GM12864 (cell line): ENCODE measurements around the gene KDM4C.
"Not testable (repeated sequence)": the region's sequence is repeated elsewhere in the genome, so short reads cannot be mapped to it uniquely, and the experiment has no call there.

Experiments used
- DNase-seq: peaks from one replicate; pipeline ENCODE4 v3.0.0-alpha.2; 2011; ENCODE audit warnings: low read depth
- H3K4me3 ChIP-seq: 2 replicates; pipeline ENCODE4 v1.5.1; 2011; ENCODE audit warnings: mild to moderate bottlenecking, low read depth, low read length, control low read depth
- TF ChIP-seq, protein P1 (sequence below): IDR thresholded peaks from 2 replicates; pipeline ENCODE4 v1.5.1; 2011; ENCODE audit warnings: low read depth, mild to moderate bottlenecking, moderate library complexity, low read length, control low read depth, inconsistent platforms; ENCODE audit errors: missing control alignments

KDM4C gene

GRCh38 chr9:6716766-6717165, 41.0 kb upstream of the KDM4C start:
- DNase-seq: no peak
- TF ChIP-seq, protein P1, sequence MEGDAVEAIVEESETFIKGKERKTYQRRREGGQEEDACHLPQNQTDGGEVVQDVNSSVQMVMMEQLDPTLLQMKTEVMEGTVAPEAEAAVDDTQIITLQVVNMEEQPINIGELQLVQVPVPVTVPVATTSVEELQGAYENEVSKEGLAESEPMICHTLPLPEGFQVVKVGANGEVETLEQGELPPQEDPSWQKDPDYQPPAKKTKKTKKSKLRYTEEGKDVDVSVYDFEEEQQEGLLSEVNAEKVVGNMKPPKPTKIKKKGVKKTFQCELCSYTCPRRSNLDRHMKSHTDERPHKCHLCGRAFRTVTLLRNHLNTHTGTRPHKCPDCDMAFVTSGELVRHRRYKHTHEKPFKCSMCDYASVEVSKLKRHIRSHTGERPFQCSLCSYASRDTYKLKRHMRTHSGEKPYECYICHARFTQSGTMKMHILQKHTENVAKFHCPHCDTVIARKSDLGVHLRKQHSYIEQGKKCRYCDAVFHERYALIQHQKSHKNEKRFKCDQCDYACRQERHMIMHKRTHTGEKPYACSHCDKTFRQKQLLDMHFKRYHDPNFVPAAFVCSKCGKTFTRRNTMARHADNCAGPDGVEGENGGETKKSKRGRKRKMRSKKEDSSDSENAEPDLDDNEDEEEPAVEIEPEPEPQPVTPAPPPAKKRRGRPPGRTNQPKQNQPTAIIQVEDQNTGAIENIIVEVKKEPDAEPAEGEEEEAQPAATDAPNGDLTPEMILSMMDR: no peak
- peak overlapping the region; percentile 74 for H3K4me3 ChIP-seq

GRCh38 chr9:6723881-6724420, 33.8 kb upstream of the KDM4C start:
- no peak for DNase-seq
- no peak overlapping the region for H3K4me3 ChIP-seq
- TF ChIP-seq, protein P1: no peak

- TF ChIP-seq, protein P1: no peak
- no peak overlapping the region for H3K4me3 ChIP-seq
- no peak for DNase-seq
These were observed 24.5 kb upstream of the KDM4C start for GRCh38 chr9:6733257-6733656.

DNA sequence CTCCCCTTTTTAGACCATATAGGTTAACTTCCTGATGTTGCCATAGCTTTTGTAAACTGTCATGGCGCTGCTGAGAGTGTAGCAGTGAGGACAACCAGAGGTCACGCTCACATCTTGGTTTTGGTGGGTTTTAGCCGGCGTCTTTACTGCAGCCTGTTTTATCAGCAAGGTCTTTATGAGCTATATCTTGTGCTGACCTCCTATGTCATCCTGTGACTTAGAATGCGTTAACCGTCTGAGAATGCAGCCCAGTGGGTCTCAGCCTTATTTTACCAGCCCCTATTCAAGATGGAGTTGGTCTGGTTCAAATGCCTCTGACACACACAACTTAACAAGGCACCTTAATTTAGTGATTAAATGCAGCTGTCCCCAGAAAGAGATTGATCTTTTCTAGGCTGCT, 23.9 kb upstream of the KDM4C start:
- TF ChIP-seq, protein P1: no peak
- no peak for DNase-seq
- no peak overlapping the region for H3K4me3 ChIP-seq

- DNase-seq: no peak
- no peak overlapping the region for H3K4me3 ChIP-seq
- TF ChIP-seq, protein P1: no peak
These were observed 22.4 kb upstream of the KDM4C start for GRCh38 chr9:6735422-6735821.

GRCh38 chr9:6739218-6739617, 18.6 kb upstream of the KDM4C start:
- TF ChIP-seq, protein P1: peak; percentile 7
- H3K4me3 ChIP-seq: no peak overlapping the region
- no peak for DNase-seq

DNA sequence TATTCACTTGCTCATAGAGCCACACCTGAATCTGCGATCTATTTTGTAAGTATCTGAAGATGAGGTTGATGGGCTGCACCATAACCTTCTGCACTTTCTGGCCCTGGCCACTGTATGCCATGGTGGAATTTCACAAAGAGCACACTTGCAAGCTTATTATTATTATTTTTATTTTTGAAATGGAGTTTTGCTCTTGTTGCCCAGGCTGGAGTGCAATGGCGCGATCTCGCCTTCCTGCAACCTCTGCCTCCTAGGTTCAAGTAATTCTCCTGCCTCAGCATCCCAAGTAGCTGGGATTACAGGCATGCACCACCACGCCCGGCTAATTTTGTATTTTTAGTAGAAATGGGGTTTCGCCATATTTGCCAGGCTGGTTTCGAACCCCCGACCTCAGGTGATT, 8.9 kb upstream of the KDM4C start:
- H3K4me3 ChIP-seq, DNase-seq: not testable (repeated sequence)

GRCh38 chr9:6754861-6755260, 2.9 kb upstream of the KDM4C start:
- H3K4me3 ChIP-seq, DNase-seq: not testable (repeated sequence)
